ENCODE data around the gene DCHS2.

- no peak for TF ChIP-seq CTCF (IDR thresholded peaks at IDR 0.05)
- no peak for TF ChIP-seq POLR2A (IDR thresholded peaks at IDR 0.05)
Observed at GRCh38 chr4:154192585-154192984, 299.0 kb downstream of the DCHS2 start.
